Stimulated activated naive B cell treated with anti-CD40 and anti-IgM and Interleukin-4, amounts not matched to agents 10 μg/mL and 1 μg/mL and 100 μg/mL, for 72 hours (primary cell): ENCODE data around the gene CEMIP2.

Experiments used
- ATAC-seq, 2 donors: fragments of 150-1000 bp; cut with Tn5 transposase; replicated peaks; 2 replicates each; pipeline ENCODE4 v1.10.0; 2021; ENCODE audit warnings: moderate library complexity in 1 of 2
- DNase-seq: peaks from one replicate; pipeline ENCODE4 v3.0.0; 2021
- H3K27ac Mint-ChIP-seq: one replicate; pipeline ENCODE4 v1.8.0; 2022; ENCODE audit warnings: mild to moderate bottlenecking, mixed read lengths
- H3K27me3 Mint-ChIP-seq, 2 donors: one replicate each; pipeline ENCODE4 v1.8.0; 2022; ENCODE audit warnings: mixed read lengths in 2 of 2
- H3K36me3 Mint-ChIP-seq, 2 donors: one replicate each; pipeline ENCODE4 v1.8.0; 2022; ENCODE audit warnings: mixed read lengths in 2 of 2, mild to moderate bottlenecking in 1 of 2
- H3K4me1 Mint-ChIP-seq, 2 donors: one replicate each; pipeline ENCODE4 v1.8.0; 2022; ENCODE audit warnings: mixed read lengths in 2 of 2, mild to moderate bottlenecking in 1 of 2
- H3K4me3 Mint-ChIP-seq, 2 donors: one replicate each; pipeline ENCODE4 v1.8.0; 2022; ENCODE audit warnings: mild to moderate bottlenecking in 2 of 2, mixed read lengths in 2 of 2, moderate library complexity in 1 of 2
- H3K9me3 Mint-ChIP-seq, 2 donors: one replicate each; pipeline ENCODE4 v1.8.0; 2022; ENCODE audit warnings: mixed read lengths in 2 of 2, mild to moderate bottlenecking in 1 of 2

Gene CEMIP2

DNA sequence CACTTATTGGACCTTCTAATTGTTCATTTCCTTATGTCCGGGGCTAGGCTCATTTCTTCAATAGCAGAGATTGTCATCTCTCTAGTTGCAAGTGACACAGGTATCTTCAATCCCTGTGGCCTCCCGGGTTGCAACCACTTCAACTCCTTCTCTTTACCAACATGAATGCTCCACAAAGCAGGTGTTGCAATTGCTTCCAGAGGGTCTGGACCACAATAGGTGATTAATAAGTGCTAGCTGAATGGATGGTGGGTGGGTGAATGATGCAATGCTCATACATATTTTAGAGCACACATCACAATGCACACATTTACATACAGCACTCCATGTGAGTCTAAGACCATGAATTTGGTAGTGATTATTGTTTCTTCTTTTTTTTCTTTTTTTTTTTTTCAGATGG is 2.6 kb downstream of the CEMIP2 start:
- Mint-ChIP-seq H3K27ac (peak overlapping the region; percentile 40), H3K9me3 (no peaks in the 10 kb centered on the region), H3K27me3 (no peaks in the 10 kb centered on the region), H3K4me3 (peak overlapping the region; percentile 14 to 28), H3K4me1 (peaks cover 43 to 74% of the 10 kb centered on the region in 2 donors), H3K36me3 (peaks cover 0 to 3% of the 10 kb centered on the region in 2 donors)
- DNase-seq (no peak), ATAC-seq (no peak)

DNA sequence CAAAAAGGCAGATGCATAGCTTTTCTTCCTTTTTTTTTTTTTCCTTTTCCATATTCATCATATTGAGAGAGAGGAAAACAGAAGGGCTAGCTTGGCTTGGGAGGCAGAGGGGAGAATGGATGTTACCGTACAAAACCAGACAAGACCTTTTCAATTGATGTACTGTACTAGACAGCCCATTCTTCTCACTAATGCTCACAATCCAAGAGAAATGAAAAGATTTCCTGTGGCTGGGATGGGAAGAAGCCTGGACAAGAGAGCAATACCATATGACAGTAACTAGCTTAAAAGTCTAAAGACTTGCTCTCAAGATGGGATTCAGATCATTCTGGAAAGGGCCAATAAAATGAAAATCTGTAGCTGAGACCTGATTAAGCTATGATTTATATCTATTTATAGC is 3.4 kb downstream of the CEMIP2 start:
- Mint-ChIP-seq H3K9me3 (no peaks in the 10 kb centered on the region), H3K27ac (peak overlapping the region; percentile 6), H3K27me3 (no peaks in the 10 kb centered on the region), H3K36me3 (peaks cover 0 to 3% of the 10 kb centered on the region in 2 donors), H3K4me1 (peaks cover 42 to 73% of the 10 kb centered on the region in 2 donors), H3K4me3 (no peak overlapping the region)
- DNase-seq = no peak
- ATAC-seq = no peak

DNA sequence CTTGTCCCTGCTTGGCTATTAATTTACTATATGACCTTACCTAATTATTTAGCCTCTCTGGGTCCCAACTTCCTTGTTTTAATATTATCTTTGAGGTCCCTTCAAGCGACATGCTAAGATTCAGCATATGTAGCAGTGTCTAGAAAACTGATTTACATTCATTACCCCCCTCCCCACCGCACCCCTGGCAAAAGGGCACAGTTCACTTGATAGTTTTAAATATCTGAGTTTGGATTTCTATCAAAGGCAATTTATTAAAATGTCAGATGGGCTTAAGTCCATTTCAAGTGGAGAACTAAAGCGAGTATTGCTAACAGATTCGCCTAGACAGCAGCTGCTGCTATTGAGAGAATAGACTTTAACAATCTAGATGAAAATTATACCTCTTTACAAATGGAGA is 3.9 kb downstream of the CEMIP2 start:
- Mint-ChIP-seq H3K36me3 (peaks cover 0 to 3% of the 10 kb centered on the region in 2 donors), H3K9me3 (no peaks in the 10 kb centered on the region), H3K27me3 (no peaks in the 10 kb centered on the region), H3K4me1 (peaks cover 42 to 72% of the 10 kb centered on the region in 2 donors), H3K4me3 (peak overlapping the region in 1 of 2 donors; percentile 18), H3K27ac (peak overlapping the region; percentile 6)
- no peak for ATAC-seq
- DNase-seq = no peak

DNA sequence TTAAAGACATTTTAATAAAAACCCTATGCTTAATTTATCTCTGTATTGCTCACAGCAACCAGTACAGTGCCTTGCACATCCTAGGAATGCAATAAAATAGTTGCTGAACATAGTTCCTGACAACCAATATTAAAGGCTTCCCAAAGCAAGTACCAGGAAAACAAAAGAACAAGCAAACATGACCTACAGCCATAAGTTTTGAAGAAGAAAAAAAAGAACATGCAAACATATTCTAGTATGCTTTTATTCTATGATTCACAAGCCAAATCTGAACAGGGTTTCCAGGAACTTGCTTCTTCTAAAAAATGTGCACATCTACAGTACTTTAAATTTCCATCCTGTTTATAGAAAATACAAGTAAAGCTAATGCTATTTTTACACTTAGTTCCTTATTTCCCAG is 4.5 kb downstream of the CEMIP2 start:
- H3K27ac Mint-ChIP-seq = no peak overlapping the region
- peaks cover 1 to 3% of the 10 kb centered on the region in 2 donors for H3K36me3 Mint-ChIP-seq
- no peak for ATAC-seq

DNA sequence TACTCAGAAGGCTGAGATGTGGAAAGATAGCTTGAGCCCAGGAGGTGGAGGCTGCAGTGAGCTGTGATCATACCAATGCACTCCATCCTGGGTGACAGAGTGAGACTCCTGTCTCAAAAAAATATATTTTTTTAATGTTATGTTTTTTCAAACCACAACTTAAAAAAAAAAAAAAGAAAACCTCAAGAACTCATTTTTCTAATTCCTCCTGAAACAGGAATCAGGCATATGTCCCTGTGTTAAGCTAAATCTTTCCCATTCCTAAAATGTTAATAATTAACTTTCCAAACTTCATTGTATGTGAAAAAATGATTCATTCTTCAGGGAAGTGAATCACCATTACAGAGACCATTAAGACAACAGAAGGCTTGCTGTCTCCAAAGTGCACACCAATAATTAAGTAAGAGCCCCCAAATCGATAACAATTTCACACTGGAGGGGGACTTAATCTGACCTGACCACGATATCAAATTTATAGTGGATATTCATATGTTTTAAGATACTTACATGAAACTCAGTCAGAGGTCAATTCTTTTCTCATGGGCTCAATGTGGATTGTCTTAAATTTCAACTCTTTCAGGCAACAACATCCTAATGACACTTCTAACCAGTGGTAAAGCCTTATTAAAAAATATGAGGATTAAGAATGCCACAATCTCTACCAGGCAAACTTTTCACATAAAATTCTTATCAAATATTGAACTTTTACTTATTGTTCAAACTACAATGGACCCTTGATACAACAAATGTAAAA is 5.2 kb downstream of the CEMIP2 start:
- DNase-seq (no peak), ATAC-seq (no peak)
- Mint-ChIP-seq H3K36me3 (peaks cover 1 to 3% of the 10 kb centered on the region in 2 donors), H3K27me3 (no peaks in the 10 kb centered on the region), H3K27ac (no peak overlapping the region), H3K4me3 (no peak overlapping the region), H3K4me1 (peaks cover 48 to 84% of the 10 kb centered on the region in 2 donors), H3K9me3 (no peaks in the 10 kb centered on the region)

More for the DNA sequence above, 4.5 kb downstream of the CEMIP2 start:
- DNase-seq = no peak
- H3K4me1 Mint-ChIP-seq = peaks cover 46 to 79% of the 10 kb centered on the region in 2 donors
- no peaks in the 10 kb centered on the region for H3K9me3 Mint-ChIP-seq
- peak overlapping the region in 1 of 2 donors; percentile 18 for H3K4me3 Mint-ChIP-seq
- H3K27me3 Mint-ChIP-seq = no peaks in the 10 kb centered on the region

DNA sequence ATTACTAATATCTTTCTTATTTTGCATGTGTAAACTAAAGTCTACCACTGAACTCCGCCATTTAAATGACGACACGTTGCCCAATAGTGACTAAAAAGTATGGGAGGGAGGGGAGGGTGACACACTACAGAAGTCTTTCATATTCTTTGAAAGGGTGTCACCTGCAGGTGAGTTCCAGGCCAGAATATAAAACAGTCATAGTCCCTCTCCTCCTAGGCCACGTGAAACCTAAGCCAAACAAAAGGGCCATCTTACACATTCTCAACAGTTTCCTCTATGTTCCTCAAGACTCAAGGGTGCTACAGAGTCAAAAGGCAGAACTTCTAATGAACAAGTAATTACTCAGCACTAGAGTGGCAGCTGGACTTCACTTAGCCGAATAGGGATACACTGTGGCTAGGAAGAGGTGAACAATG is 6.4 kb downstream of the CEMIP2 start:
- peaks cover 44 to 84% of the 10 kb centered on the region in 2 donors for H3K4me1 Mint-ChIP-seq
- H3K27ac Mint-ChIP-seq = peak overlapping the region; percentile 31
- no peak for ATAC-seq
- no peak for DNase-seq
- H3K36me3 Mint-ChIP-seq = peaks cover 0 to 1% of the 10 kb centered on the region in 2 donors
- no peaks in the 10 kb centered on the region for H3K27me3 Mint-ChIP-seq
- H3K4me3 Mint-ChIP-seq = no peak overlapping the region
- no peaks in the 10 kb centered on the region for H3K9me3 Mint-ChIP-seq

DNA sequence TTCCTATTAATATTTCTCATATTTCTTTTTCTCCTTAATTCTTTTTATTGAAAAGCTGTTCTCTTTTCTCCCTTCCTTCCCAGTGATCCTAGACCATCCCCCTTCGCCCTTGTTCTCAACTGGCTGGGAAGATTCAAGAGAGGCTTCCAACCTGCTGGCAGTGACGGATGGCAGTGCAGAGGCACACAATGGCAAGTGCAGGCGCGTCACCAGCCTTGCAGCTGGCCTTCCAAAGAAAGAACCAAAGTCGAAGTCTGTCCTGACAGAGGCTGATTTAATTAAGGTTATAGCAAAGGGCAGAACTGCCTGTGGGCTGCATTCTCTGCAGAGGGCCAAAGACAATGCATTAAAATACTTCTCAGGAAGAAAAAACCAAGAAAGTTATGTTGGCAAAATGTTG is 7.4 kb downstream of the CEMIP2 start:
- Mint-ChIP-seq H3K4me1 (peaks cover 43 to 84% of the 10 kb centered on the region in 2 donors), H3K27me3 (no peaks in the 10 kb centered on the region), H3K4me3 (no peak overlapping the region), H3K27ac (no peak overlapping the region), H3K36me3 (peaks cover 0 to 1% of the 10 kb centered on the region in 2 donors), H3K9me3 (no peaks in the 10 kb centered on the region)
- no peak for DNase-seq
- ATAC-seq = no peak

DNA sequence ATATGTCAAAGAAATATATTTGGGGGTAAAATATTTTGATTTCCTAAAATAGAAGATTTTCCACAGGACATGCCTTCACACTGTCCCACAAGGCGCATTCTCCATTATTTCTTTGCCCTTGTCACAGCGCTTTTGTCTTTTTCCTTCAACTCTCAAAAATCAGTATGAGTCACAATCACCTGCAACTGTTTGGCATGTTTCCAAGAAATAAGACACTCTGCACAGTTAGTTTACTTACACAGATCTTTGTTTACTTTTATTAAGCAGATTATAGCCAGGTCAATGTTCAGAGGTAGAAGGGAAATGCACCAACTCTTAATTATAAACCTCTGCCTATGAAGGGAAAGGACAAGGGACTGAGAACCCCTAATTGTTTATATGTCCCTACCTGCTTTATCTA is 9.5 kb downstream of the CEMIP2 start:
- H3K27me3 Mint-ChIP-seq = no peaks in the 10 kb centered on the region
- H3K27ac Mint-ChIP-seq = no peak overlapping the region
- ATAC-seq = peak in 1 of 2 donors; percentile 40
- H3K4me1 Mint-ChIP-seq = peaks cover 33 to 71% of the 10 kb centered on the region in 2 donors
- H3K4me3 Mint-ChIP-seq = no peak overlapping the region
- no peaks in the 10 kb centered on the region for H3K9me3 Mint-ChIP-seq
- H3K36me3 Mint-ChIP-seq = peaks cover 0 to 1% of the 10 kb centered on the region in 2 donors
- no peak for DNase-seq

DNA sequence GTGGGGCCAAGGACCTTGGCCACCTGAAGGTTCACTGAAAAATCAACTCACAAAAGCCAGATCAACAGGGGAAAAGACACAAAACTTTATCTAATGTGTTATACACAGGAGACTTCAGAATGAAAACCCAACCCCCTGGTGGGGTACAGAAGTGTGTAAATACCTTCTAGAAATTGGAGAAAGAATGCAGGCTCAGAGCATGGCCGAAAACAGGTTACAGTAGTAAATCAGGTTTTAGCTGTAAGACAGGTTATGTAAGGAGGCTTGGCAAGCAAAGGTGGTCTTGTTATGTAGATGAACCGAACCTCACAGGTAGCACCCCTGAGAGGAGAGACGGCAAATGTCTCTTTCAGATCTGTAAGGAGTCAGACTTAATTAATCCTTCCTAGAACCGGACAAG is 10.0 kb downstream of the CEMIP2 start:
- Mint-ChIP-seq H3K27me3 (no peaks in the 10 kb centered on the region), H3K9me3 (no peaks in the 10 kb centered on the region), H3K4me1 (peaks cover 32 to 66% of the 10 kb centered on the region in 2 donors), H3K4me3 (no peak overlapping the region), H3K36me3 (peaks cover 0 to 1% of the 10 kb centered on the region in 2 donors), H3K27ac (no peak overlapping the region)
- DNase-seq = no peak
- no peak for ATAC-seq

DNA sequence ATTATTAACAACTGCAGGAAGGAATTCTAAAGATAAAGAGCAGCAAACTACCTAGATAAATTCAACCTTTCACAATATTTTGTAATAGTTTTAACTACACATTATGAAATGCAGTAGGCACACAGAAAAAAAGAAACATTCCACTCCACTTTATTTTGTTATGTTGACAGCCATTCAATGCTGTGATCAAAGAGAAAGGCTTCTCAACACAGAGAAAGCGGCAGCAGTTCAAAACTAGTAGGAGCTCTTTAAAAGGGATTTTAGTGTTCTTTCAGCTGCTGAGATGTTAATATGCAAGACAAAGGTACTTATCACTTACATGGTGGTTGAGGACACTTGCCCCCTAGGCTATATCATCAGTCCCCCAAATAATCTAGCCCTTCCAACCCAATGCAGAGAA is 11.6 kb downstream of the CEMIP2 start:
- ATAC-seq (no peak), DNase-seq (no peak)
- H3K4me1 Mint-ChIP-seq = peaks cover 35 to 68% of the 10 kb centered on the region in 2 donors
- H3K36me3 Mint-ChIP-seq = peaks cover 1 to 3% of the 10 kb centered on the region in 2 donors
- no peak overlapping the region for H3K4me3 Mint-ChIP-seq
- H3K27me3 Mint-ChIP-seq = no peaks in the 10 kb centered on the region
- no peak overlapping the region for H3K27ac Mint-ChIP-seq
- no peaks in the 10 kb centered on the region for H3K9me3 Mint-ChIP-seq

DNA sequence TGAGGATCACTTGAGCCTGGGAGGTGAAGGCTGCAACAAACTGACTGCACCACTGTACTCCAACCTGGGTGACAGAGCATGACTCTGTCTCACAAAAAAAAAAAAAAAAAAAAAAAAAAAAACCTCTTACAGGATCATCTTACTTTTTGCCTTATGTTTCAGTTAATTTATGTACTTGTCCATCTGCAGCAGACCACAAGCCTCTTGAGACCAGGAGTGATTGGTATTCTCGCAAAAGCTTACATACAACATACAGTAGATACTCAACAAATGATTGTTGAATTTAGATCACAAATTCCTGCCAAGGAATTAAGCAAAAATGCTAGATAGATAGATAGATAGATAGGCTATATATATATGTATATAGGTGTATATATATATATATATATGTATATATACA is 12.4 kb downstream of the CEMIP2 start:
- Mint-ChIP-seq H3K27ac (no peak overlapping the region), H3K9me3 (no peaks in the 10 kb centered on the region), H3K27me3 (no peaks in the 10 kb centered on the region), H3K4me3 (no peak overlapping the region), H3K36me3 (peaks cover 3 to 5% of the 10 kb centered on the region in 2 donors), H3K4me1 (peaks cover 33 to 69% of the 10 kb centered on the region in 2 donors)
- ATAC-seq (peak in 1 of 2 donors; percentile 41), DNase-seq (no peak)

DNA sequence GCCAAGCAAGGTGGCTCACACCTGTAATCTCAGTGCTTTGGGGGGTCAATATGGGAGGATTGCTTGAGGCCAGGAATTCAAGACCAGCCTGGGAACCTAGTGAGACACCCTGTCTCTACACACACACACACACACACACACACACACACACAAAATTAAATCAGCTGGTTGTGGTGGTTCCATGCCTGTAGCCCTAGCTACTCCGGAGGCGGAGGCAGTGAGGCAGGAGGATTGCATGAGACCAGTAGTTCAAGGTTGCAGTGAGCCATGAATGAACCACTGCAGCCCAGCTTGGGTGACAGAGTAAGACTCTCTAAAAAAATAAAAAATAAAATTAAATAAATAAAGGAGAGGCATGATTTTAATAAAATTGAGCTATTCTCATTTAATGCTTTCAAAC is 13.1 kb downstream of the CEMIP2 start:
- peaks cover 3 to 5% of the 10 kb centered on the region in 2 donors for H3K36me3 Mint-ChIP-seq
- no peak overlapping the region for H3K27ac Mint-ChIP-seq
- peaks cover 29 to 62% of the 10 kb centered on the region in 2 donors for H3K4me1 Mint-ChIP-seq

DNA sequence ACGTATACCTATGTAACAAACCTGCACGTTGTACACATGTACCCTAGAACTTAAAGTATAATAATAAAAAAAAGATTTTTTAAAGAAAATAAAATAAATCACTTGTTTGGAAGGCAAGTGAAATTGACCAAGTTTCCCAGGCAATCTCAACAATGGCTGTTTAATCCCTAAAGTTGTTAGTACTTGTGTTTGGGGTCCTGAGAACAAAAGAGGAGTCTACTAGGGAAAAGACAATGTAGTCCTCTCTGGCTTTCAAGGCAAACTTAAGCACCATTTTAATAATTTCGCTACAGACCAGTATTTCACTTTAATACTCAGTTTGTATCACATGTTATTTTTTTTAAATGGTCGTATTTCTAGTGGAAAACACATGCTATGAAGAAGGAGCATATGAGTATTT is 14.2 kb downstream of the CEMIP2 start:
- H3K4me1 Mint-ChIP-seq = peaks cover 26 to 57% of the 10 kb centered on the region in 2 donors
- no peak overlapping the region for H3K4me3 Mint-ChIP-seq
- no peak for DNase-seq
- peaks cover 3 to 7% of the 10 kb centered on the region in 2 donors for H3K36me3 Mint-ChIP-seq
- H3K27ac Mint-ChIP-seq = no peak overlapping the region
- H3K9me3 Mint-ChIP-seq = no peaks in the 10 kb centered on the region
- no peak for ATAC-seq
- no peaks in the 10 kb centered on the region for H3K27me3 Mint-ChIP-seq

More for the DNA sequence above, 13.1 kb downstream of the CEMIP2 start:
- DNase-seq (no peak), ATAC-seq (peak; percentile 65 to 72)
- Mint-ChIP-seq H3K27me3 (no peaks in the 10 kb centered on the region), H3K4me3 (no peak overlapping the region), H3K9me3 (no peaks in the 10 kb centered on the region)

DNA sequence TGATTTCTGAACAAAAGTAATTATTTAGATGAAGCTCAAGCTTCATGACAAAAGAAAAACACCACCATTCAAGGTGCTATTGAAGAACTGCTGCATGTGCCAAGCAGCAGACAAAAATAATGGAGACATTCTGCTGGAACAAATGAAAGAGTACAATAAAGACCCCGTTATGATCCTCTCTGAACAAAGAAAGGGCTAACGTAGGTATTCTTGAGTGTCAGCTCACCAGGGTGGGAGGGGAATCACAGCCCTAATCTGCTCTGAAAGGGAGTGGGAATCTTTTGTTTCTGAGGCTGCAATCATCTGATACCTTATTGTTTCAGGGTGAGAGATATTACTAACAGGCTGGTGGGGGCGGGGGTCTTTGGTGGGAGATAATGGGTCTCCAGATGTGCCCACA is 15.4 kb downstream of the CEMIP2 start:
- no peak overlapping the region for H3K27ac Mint-ChIP-seq
- no peak overlapping the region for H3K4me3 Mint-ChIP-seq
- ATAC-seq (no peak), DNase-seq (no peak)
- H3K9me3 Mint-ChIP-seq = no peaks in the 10 kb centered on the region
- peaks cover 6 to 7% of the 10 kb centered on the region in 2 donors for H3K36me3 Mint-ChIP-seq
- no peaks in the 10 kb centered on the region for H3K27me3 Mint-ChIP-seq
- H3K4me1 Mint-ChIP-seq = peaks cover 28 to 55% of the 10 kb centered on the region in 2 donors

DNA sequence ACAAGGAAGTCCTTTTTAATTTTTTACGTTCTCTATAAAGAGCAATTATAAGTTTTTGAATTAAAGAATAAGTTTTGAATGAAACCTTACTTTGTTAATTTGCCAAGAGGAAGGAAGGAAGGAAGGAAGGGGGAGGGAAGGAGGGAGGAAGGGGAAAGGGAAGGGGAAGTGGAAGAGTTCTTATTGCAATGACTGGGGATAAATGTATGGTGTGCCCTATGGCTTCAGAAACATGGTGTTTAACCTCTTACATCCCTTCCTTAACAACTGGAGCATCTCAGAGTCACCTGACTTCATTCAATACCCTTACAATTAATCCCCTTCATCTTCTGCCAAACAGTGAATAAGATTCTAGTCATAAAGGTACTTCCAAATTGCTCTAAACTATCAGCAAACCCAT is 16.0 kb downstream of the CEMIP2 start:
- no peaks in the 10 kb centered on the region for H3K9me3 Mint-ChIP-seq
- no peak overlapping the region for H3K4me3 Mint-ChIP-seq
- DNase-seq (no peak), ATAC-seq (no peak)
- peaks cover 7% of the 10 kb centered on the region in 2 donors for H3K36me3 Mint-ChIP-seq
- no peak overlapping the region for H3K27ac Mint-ChIP-seq
- H3K27me3 Mint-ChIP-seq = no peaks in the 10 kb centered on the region
- H3K4me1 Mint-ChIP-seq = peaks cover 31 to 56% of the 10 kb centered on the region in 2 donors
